ENCODE data around the gene OR4S1.

Gene OR4S1

GRCh38 chr11:48305923-48306322 is at the start of gene OR4S1:
Gene OR4S1, plus strand, starts transcription at chr11:48306223. Its CDS starts 0 bp downstream, at chr11:48306223.
- no peaks in the 10 kb centered on the region for H3K4me1 ChIP-seq (ENCODE audit: control insufficient read depth, insufficient read depth, low read length)
- ChIA-PET POLR2A (no interaction called here), CTCF (interaction anchor here (0.6 kb wide), 3 partner anchors 91 to 1717 kb away, joined by 3 to 4 read pairs (median 3); no protein-coding TSS in a partner anchor)
- no peaks in the 10 kb centered on the region for H3K36me3 ChIP-seq (ENCODE audit: control insufficient read depth in 2 of 2, insufficient read depth in 1 of 2, low read length in 2 of 2)
- H3K27ac ChIP-seq (ENCODE audit: extremely low read depth, low read depth, low read length): no peak within 1 kb of the TSS
- TF ChIP-seq ZSCAN5A (tag by site-specific recombination; IDR thresholded peaks at IDR 0.05): no peak
- TF ChIP-seq ZNF416 (tag by site-specific recombination; IDR thresholded peaks at IDR 0.05): no peak
- no peak for TF ChIP-seq ZNF596 (tag by site-specific recombination; IDR thresholded peaks at IDR 0.05)
- TF ChIP-seq ZNF302 (tag by site-specific recombination; IDR thresholded peaks at IDR 0.05; ENCODE audit: low read depth): no peak
- H3K4me3 ChIP-seq (ENCODE audit: low read depth, low read length): no peak within 1 kb of the TSS
- no peaks in the 10 kb centered on the region for H3K9me3 ChIP-seq (ENCODE audit: control insufficient read depth, insufficient read depth, low read depth, low read length)

DNA sequence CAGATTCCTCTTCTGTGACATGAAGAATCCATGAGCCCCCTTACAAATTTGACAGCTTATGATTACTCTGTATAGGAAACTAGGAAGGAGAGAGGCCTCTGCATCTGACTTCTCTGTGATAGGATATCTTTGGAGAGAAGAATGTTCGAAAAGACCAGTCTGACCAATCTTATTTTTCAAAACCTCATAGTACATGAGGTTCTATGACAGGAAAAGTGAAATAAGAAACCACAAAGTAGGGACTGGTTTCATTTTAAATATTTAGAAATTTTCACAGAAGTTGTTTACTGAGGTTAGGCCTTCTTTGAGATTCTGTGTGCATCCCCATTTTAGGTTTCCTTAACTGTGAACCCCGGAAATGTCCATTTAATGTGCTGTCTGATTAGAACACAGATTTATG is 44.4 kb upstream of the OR4S1 start:
- H3K4me1 ChIP-seq (ENCODE audit: control insufficient read depth, insufficient read depth, low read length): no peaks in the 10 kb centered on the region
- H3K36me3 ChIP-seq (ENCODE audit: control insufficient read depth in 2 of 2, insufficient read depth in 1 of 2, low read length in 2 of 2): no peaks in the 10 kb centered on the region
- POLR2A ChIA-PET: no interaction called here
- H3K27ac ChIP-seq (ENCODE audit: extremely low read depth, low read depth, low read length): no peak overlapping the region
- CTCF ChIA-PET: no interaction called here
- H3K9me3 ChIP-seq (ENCODE audit: control insufficient read depth, insufficient read depth, low read depth, low read length): no peaks in the 10 kb centered on the region
- no peak overlapping the region for H3K4me3 ChIP-seq (ENCODE audit: low read depth, low read length)
- no peak for TF ChIP-seq ZNF354C (tag by site-specific recombination; IDR thresholded peaks at IDR 0.05; ENCODE audit: borderline replicate concordance, low read depth)
- no peak for TF ChIP-seq ZNF510 (tag by site-specific recombination; IDR thresholded peaks at IDR 0.05; ENCODE audit: insufficient replicate concordance)
- TF ChIP-seq ZNF776 (tag by site-specific recombination; IDR thresholded peaks at IDR 0.05; ENCODE audit: borderline replicate concordance): no peak
- TF ChIP-seq ZNF266 (tag by site-specific recombination; IDR thresholded peaks at IDR 0.05; ENCODE audit: low read depth): no peak
- TF ChIP-seq ZNF610 (tag by site-specific recombination; IDR thresholded peaks at IDR 0.05; ENCODE audit: borderline replicate concordance): no peak
- TF ChIP-seq ZBTB20 (tag by site-specific recombination; IDR thresholded peaks at IDR 0.05): no peak
- TF ChIP-seq TCF7L2 (IDR thresholded peaks at IDR 0.05; ENCODE audit: borderline replicate concordance, low read depth, low read length): no peak
- TF ChIP-seq ATF2 (tag by site-specific recombination; IDR thresholded peaks at IDR 0.05; ENCODE audit: low read depth): no peak
- no peak for TF ChIP-seq MZF1 (tag by site-specific recombination; IDR thresholded peaks at IDR 0.05; ENCODE audit: borderline replicate concordance)
- TF ChIP-seq ZNF366 (tag by site-specific recombination; conservative IDR thresholded peaks at IDR 0.05): no peak
- TF ChIP-seq SETDB1 (IDR thresholded peaks at IDR 0.05; ENCODE audit: insufficient read length, low read length): no peak
- TF ChIP-seq ZBTB48 (tag by site-specific recombination; IDR thresholded peaks at IDR 0.05): no peak
- TF ChIP-seq ZNF837 (tag by site-specific recombination; IDR thresholded peaks at IDR 0.05): no peak
- TF ChIP-seq ZNF785 (tag by site-specific recombination; IDR thresholded peaks at IDR 0.05): no peak

DNA sequence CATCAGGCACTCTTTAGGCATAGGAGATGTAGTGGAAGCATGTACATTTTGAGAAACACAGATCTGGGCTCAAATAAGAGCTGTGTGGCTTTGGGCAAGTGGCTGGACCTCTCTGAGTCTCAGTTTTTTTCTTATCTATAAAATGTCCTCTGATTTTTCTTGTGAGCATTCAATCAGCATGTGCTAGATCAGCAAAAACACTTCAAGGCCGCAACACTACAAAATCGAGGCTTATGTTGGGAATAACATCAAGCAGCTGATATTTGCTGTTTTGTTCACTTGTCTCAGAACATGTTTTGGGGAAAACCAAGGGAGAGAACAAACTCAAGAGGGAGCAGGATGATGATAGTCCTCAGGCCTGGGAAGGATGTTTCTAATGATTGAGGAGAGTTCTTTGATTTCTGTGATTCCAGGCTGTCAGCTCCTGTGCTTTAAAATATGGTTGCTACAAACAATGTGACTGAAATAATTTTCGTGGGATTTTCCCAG is 42.6 kb upstream of the OR4S1 start, which contains the start of gene OR4X1:
Gene OR4X1, plus strand, starts transcription at position 439 of the 489 bp plus-strand sequence. Its CDS starts 0 bp downstream, at position 439.
- ChIA-PET CTCF (interaction anchor here (0.9 kb wide), 1 partner anchor 44 kb away, joined by 3 read pairs; no protein-coding TSS in a partner anchor), POLR2A (no interaction called here)
- H3K36me3 ChIP-seq (ENCODE audit: control insufficient read depth in 2 of 2, insufficient read depth in 1 of 2, low read length in 2 of 2): no peaks in the 10 kb centered on the region
- TF ChIP-seq ZNF341 (tag by site-specific recombination; IDR thresholded peaks at IDR 0.05; ENCODE audit: low read depth): no peak
- no peak for TF ChIP-seq ZNF311 (tag by site-specific recombination; IDR thresholded peaks at IDR 0.05; ENCODE audit: borderline replicate concordance)
- TF ChIP-seq ZNF248 (tag by site-specific recombination; IDR thresholded peaks at IDR 0.05): no peak
- H3K4me1 ChIP-seq (ENCODE audit: control insufficient read depth, insufficient read depth, low read length): no peaks in the 10 kb centered on the region
- H3K4me3 ChIP-seq (ENCODE audit: low read depth, low read length): no peak within 1 kb of the TSS
- H3K27ac ChIP-seq (ENCODE audit: extremely low read depth, low read depth, low read length): no peak within 1 kb of the TSS
- H3K9me3 ChIP-seq (ENCODE audit: control insufficient read depth, insufficient read depth, low read depth, low read length): no peaks in the 10 kb centered on the region

All from HEK293 (cell line).